Breast epithelium (tissue), 4 donors: Measurements from ENCODE around the gene CCDC188. TPM values are rescaled to one million over a fixed set of nuclear protein-coding genes. Genes with fewer than 3 reads are reported as not detected.

Source experiments
- DNase-seq, 2 donors: peaks; one replicate each; pipeline ENCODE4 v3.0.0-alpha.2; 2019; ENCODE audit warnings: low spot score in 2 of 2
- H3K27ac ChIP-seq, 2 donors: fragments of 200-600 bp; sonication (generic) in 1 of 2; one replicate each; pipeline ENCODE4 v1.5.1; 2016 to 2019; ENCODE audit warnings: mild to moderate bottlenecking in 1 of 2
- H3K27me3 ChIP-seq, 2 donors: fragments of 200-600 bp; sonication (generic) in 1 of 2; one replicate each; pipeline versions ENCODE4 v1.5.1 to v1.6.0; 2017 to 2019; ENCODE audit warnings: control low read depth in 1 of 2, mild to moderate bottlenecking in 1 of 2
- H3K36me3 ChIP-seq: fragments of 200-600 bp; one replicate; pipeline ENCODE4 v1.5.1; 2019
- H3K4me1 ChIP-seq, 2 donors: fragments of 200-600 bp; sonication (generic); one replicate each; pipeline ENCODE4 v1.5.1; 2016 to 2019; ENCODE audit warnings: control low read depth in 1 of 2
- H3K4me3 ChIP-seq, 3 donors: fragments of 200-600 bp; sonication (generic); 1 replicate in 2 of 3; 2 replicates in 1 of 3; pipeline ENCODE4 v1.5.1; 2016 to 2019; ENCODE audit warnings: mild to moderate bottlenecking in 3 of 3, moderate library complexity in 2 of 3
- H3K9me3 ChIP-seq, 2 donors: fragments of 200-600 bp; sonication (generic) in 1 of 2; one replicate each; pipeline ENCODE4 v1.5.1; 2016 to 2019; ENCODE audit warnings: control low read depth in 1 of 2
- POLR2A ChIP-seq: fragments of 450-650 bp; IDR thresholded peaks from one replicate; pipeline ENCODE4 v1.6.1; 2016; ENCODE audit warnings: antibody characterized with exemption, mild to moderate bottlenecking, moderate library complexity
- POLR2AphosphoS5 ChIP-seq, 3 donors: sonication (generic); formaldehyde crosslinking; IDR thresholded peaks; one replicate each; pipeline ENCODE4 v1.6.1; 2017; ENCODE audit warnings: antibody characterized with exemption in 3 of 3
- intact Hi-C: fragments of 100-400 bp; cut with DNase I; formaldehyde crosslinking; loops from one replicate; pipeline ENCODE4 v1.15.1; 2023; ENCODE audit warnings: low total_unique reads
- total RNA-seq, 3 donors: library from RNA; depleted of rRNA; stranded (reverse); fragments of >200 nt; gene quantifications; one replicate each; pipeline ENCODE4 v1.1.0, GENCODE V29; 2016
- TF ChIP-seq, protein P1 (sequence below), 3 donors: fragments of 450-650 bp; IDR thresholded peaks; one replicate each; pipeline ENCODE4 v1.5.1; 2016 to 2017; ENCODE audit warnings: antibody characterized with exemption in 3 of 3, mild to moderate bottlenecking in 3 of 3, moderate library complexity in 3 of 3

The CCDC188 gene
- total RNA-seq, 3 donors from 2014 or later: 0.66 TPM; not detected in 2

DNA sequence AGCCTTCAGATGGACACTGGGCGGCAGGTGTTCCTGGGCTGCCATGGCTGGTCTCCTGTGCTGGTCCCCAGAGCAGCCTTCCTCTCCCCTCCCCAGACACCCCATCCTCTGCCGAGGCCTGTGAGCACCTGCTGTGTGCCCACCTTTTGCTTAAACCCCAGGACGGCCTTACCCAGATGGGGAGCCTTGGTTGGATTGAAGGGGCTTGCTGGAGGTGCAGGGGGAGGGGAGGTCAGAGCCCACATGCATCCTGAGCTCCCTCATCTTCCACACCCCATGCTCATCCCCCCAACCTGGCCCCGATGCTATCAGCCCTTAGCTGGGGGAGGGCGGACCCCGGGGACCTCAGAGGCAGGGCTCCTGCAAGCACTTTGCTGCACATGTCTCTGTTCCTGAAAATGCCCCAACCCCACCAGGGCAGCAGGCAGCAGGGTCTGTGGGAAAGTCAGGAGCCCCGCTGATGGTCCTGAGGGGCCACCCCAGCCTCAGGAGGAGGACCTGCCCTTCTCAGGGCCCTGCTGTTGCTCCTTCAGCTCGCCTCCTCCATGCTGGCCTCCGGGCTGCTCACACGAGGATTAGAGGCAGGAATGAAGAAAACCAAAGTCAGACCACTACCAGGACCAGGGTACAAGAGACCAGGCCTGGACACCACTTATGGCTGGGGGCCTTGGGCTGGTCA is 41.6 kb upstream of the CCDC188 start:
- no peaks in the 10 kb centered on the region for H3K4me1 ChIP-seq
- no peaks in the 10 kb centered on the region for H3K27me3 ChIP-seq
- H3K9me3 ChIP-seq: no peaks in the 10 kb centered on the region
- H3K27ac ChIP-seq: no peak overlapping the region
- H3K36me3 ChIP-seq: no peaks in the 10 kb centered on the region
- TF ChIP-seq, protein P1, sequence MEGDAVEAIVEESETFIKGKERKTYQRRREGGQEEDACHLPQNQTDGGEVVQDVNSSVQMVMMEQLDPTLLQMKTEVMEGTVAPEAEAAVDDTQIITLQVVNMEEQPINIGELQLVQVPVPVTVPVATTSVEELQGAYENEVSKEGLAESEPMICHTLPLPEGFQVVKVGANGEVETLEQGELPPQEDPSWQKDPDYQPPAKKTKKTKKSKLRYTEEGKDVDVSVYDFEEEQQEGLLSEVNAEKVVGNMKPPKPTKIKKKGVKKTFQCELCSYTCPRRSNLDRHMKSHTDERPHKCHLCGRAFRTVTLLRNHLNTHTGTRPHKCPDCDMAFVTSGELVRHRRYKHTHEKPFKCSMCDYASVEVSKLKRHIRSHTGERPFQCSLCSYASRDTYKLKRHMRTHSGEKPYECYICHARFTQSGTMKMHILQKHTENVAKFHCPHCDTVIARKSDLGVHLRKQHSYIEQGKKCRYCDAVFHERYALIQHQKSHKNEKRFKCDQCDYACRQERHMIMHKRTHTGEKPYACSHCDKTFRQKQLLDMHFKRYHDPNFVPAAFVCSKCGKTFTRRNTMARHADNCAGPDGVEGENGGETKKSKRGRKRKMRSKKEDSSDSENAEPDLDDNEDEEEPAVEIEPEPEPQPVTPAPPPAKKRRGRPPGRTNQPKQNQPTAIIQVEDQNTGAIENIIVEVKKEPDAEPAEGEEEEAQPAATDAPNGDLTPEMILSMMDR (IDR thresholded peaks at IDR 0.05): no peak
- TF ChIP-seq POLR2A (no peak), POLR2AphosphoS5 (IDR thresholded peaks at IDR 0.05) (no peak)
- no peak overlapping the region for H3K4me3 ChIP-seq
- intact Hi-C loops: no loop called here
- no peak for DNase-seq

DNA sequence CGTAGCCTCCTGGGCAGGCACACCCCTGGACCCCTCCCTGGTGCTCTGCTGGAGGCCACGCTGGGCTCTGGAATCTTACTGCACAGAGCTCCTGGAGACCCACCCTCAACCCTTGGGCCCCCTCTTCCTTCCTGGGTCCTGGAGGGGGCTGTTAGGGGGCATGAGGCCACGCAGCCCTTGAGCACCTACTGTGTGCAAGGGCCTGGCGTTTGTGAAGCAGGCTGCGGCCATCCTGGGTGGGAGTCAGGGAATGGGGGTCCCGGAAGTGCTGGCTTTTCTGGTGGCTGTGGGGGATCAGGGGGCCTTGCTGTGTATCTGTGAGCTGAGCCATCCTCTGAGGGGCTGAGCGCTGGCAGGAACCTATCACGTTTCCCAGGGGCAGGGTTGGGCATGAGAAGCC is 40.9 kb upstream of the CCDC188 start:
- Histone ChIP-seq H3K36me3 (no peaks in the 10 kb centered on the region), H3K27ac (no peak overlapping the region), H3K9me3 (no peaks in the 10 kb centered on the region), H3K27me3 (no peaks in the 10 kb centered on the region), H3K4me1 (no peaks in the 10 kb centered on the region), H3K4me3 (no peak overlapping the region)
- TF ChIP-seq POLR2A (no peak), POLR2AphosphoS5 (IDR thresholded peaks at IDR 0.05) (no peak)
- TF ChIP-seq, protein P1 (IDR thresholded peaks at IDR 0.05): no peak
- intact Hi-C loops: no loop called here
- no peak for DNase-seq

DNA sequence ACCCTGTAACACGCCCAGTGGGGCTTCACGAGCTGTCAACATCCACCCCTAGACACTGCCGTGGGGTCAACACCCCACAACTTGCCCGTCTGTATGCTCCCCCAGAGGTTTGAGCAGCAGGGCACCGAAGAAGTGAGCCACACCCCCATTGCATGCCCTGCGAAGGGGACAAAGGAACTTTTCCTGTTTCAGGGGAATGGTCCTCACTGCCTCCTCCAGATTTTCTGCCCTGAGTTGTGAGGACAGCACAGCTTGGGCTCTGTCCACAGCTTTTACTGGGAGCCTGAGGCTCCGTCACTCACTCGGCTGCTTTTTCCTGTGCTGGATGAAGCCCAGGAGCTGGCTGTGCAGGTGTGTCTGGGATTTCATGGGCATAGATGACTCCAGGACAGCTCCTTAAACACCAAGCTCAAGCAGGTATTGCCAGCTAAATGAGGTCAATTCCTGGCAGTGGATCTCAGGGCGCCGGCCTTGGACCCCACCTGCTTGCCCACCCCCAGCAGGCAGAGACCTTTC is 40.2 kb upstream of the CCDC188 start:
- intact Hi-C loops: no loop called here
- H3K27me3 ChIP-seq: no peaks in the 10 kb centered on the region

DNA sequence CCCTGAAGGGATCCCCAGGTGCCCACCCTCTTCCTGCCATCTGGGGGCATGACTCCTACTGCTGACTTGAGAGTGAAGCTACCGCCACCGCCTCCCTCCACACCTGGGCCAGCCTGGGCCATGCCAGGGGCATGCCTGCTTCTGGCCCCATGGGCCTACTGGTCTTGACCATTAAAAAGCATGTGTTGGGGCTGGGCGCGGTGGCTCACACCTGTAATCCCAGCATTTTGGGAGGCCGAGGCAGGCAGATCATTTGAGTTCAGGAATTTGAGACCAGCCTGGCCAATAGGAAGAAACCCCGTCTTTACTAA is 37.7 kb upstream of the CCDC188 start:
- Histone ChIP-seq H3K4me1 (no peaks in the 10 kb centered on the region), H3K36me3 (no peaks in the 10 kb centered on the region), H3K27ac (no peak overlapping the region), H3K9me3 (no peaks in the 10 kb centered on the region), H3K27me3 (no peaks in the 10 kb centered on the region), H3K4me3 (no peak overlapping the region)
- no peak for TF ChIP-seq POLR2A
- no peak for TF ChIP-seq POLR2AphosphoS5 (IDR thresholded peaks at IDR 0.05)
- TF ChIP-seq, protein P1 (IDR thresholded peaks at IDR 0.05): no peak
- DNase-seq: no peak
- intact Hi-C loops: no loop called here

More for the DNA sequence above, 40.2 kb upstream of the CCDC188 start:
- Histone ChIP-seq H3K27ac (no peak overlapping the region), H3K4me3 (no peak overlapping the region), H3K36me3 (no peaks in the 10 kb centered on the region), H3K4me1 (no peaks in the 10 kb centered on the region), H3K9me3 (no peaks in the 10 kb centered on the region)
- DNase-seq: no peak
- TF ChIP-seq, protein P1 (IDR thresholded peaks at IDR 0.05): no peak
- no peak for TF ChIP-seq POLR2AphosphoS5 (IDR thresholded peaks at IDR 0.05)
- no peak for TF ChIP-seq POLR2A

DNA sequence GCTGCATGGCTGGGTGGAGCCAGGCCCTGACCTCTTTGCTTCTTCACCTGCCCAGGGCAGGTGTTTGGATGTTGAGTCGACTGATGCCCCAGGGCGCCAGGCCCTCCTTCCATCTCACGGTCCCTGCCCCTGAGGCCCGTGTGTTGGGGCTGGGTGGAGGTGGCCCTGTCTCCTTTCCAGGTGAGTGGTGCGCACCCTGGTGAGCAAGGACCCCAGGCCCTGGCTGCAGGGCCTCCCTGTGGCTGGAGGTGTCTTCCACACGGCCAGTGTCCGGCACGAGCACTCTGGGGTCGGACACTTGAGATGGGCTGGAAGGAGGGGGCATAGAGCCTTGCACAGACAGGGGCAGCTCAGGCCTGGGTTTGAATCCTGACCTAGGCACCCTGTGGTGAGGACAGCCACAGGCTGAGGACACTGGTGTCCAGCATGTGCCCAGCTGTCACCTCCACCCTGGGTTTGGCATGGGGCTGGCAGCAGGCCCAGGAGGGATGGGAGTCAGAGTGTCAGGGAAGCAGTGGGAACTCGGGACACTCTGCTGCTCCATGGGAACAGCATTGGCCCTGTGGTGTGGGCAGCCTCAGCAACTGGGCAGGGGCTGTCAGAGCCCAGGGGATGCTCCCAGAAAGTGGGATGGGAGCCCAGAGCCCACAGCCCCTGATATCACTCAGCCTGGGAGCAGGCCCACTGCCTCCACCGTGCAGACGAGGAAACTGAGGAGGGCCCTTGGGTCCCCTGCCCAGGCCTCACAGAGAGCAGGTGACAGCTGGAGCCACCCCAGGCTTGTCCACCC is 37.1 kb upstream of the CCDC188 start:
- Histone ChIP-seq H3K4me1 (no peaks in the 10 kb centered on the region), H3K36me3 (no peaks in the 10 kb centered on the region), H3K27ac (no peak overlapping the region), H3K9me3 (no peaks in the 10 kb centered on the region), H3K4me3 (no peak overlapping the region), H3K27me3 (no peaks in the 10 kb centered on the region)
- DNase-seq: no peak
- TF ChIP-seq, protein P1 (IDR thresholded peaks at IDR 0.05): no peak
- TF ChIP-seq POLR2AphosphoS5 (IDR thresholded peaks at IDR 0.05) (no peak), POLR2A (no peak)
- intact Hi-C loops: no loop called here
